VCaP (cell line): ENCODE measurements around the gene TPCN2.

Experiments
- H3K27ac ChIP-seq: fragments of 450-650 bp; 2 replicates; pipeline ENCODE4 v1.5.1; 2017
- TF ChIP-seq, protein P1 (sequence below): fragments of 450-650 bp; conservative IDR thresholded peaks from 2 replicates; pipeline ENCODE4 v1.5.1; 2017; ENCODE audit warnings: mild to moderate bottlenecking, moderate library complexity

The TPCN2 gene

DNA sequence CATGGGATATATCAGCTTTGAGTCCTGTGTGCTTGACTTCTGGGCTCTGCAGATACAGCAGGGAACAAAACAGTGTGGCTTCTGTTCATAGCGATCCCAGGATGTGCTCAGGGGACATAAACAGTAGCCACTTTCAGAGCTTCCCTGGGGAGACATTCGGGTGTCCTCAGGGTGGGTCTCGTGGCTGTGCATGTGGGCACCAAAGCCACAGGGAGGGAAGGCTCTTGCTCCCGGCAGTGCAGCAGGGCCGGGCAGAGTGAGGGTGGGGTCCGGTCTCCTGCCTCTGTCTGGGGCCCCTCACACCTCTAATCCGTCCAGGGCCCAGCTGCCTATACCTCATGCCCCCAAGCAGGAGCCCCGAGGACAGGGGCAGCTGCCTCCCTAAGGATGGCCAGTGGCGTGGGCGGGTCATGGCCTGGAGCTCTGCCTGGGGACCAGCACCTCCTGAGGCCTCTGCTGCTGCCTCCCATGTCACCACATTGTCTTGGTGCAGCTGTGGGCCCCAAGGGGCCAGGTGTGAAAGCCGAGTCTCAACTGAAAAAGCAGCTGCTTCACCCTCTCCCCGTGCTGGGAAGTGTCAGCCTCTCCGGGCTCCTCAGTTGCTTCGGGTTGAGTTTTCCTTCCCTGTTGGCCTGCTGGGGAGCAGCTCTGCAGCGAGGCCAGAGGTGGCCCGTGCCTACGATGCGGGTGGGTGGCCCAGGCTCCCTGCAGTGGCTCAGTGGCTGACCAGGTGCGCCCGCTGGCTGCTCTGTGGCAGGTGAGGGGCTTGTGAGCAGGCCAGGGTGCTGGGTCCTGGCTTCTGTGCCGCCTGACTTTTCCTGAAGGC, 3.8 kb downstream of the TPCN2 start:
- H3K27ac ChIP-seq, result no peak overlapping the region; the same call in 1 of the 2 replicates
- TF ChIP-seq, protein P1, sequence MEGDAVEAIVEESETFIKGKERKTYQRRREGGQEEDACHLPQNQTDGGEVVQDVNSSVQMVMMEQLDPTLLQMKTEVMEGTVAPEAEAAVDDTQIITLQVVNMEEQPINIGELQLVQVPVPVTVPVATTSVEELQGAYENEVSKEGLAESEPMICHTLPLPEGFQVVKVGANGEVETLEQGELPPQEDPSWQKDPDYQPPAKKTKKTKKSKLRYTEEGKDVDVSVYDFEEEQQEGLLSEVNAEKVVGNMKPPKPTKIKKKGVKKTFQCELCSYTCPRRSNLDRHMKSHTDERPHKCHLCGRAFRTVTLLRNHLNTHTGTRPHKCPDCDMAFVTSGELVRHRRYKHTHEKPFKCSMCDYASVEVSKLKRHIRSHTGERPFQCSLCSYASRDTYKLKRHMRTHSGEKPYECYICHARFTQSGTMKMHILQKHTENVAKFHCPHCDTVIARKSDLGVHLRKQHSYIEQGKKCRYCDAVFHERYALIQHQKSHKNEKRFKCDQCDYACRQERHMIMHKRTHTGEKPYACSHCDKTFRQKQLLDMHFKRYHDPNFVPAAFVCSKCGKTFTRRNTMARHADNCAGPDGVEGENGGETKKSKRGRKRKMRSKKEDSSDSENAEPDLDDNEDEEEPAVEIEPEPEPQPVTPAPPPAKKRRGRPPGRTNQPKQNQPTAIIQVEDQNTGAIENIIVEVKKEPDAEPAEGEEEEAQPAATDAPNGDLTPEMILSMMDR, result no peak

DNA sequence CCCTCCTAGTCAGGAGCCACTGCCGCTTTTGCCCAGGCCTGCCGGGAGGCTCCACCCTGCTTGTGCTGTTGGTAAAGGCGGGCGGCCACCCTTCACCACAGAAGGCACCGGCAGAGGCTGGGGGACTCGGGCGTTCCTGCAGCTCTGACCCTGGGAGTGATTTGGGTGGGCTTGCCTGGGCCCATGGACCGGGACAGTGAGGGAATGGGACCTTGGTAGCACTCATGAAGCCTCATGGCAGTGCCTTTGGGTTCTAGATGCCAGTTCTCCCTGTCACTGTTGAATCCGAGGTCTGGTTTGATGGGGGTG, 4.4 kb downstream of the TPCN2 start:
- H3K27ac ChIP-seq, result no peak overlapping the region
- TF ChIP-seq, protein P1, result no peak

DNA sequence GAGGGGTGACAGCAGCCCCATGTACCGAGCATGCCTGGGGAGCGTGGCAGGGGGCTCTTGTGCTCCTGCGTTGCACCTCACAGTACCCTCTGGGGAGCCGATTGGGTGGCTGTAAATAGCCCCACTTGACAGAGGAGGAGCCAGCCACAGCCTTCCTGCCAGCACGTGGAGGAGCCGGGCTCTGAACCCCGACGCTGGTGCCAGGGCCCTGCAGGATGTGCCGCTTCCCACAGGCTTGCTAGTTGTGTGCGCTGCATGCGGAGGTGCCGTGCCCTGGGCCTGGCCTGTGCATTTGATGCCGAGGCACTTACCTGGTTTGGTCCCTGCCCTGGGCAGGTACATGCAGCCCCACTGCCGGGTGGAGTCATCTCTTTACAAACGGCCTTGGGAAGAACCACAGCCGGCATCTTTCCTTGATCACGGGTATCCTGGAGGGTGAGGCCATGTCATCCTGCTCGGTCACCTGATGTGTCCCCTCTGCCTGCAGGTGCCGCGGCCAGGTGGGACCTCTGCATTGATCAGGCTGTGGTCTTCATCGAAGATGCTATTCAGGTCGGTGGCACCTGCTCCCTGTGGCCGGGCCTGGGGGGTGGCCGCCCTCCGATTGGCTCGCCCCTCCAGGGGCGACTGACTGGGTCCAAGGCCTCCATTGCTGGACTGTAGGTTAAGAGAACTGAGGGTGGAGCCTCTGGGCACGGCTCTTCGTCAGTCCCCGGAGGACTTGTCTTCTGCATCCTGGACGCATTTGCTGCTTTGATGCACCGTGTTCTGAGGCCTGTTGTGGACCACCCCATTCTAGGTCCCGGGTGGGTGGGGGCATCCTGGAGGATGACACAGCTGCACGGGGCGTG, 5.0 kb downstream of the TPCN2 start:
- TF ChIP-seq, protein P1, result no peak
- no peak overlapping the region for H3K27ac ChIP-seq

DNA sequence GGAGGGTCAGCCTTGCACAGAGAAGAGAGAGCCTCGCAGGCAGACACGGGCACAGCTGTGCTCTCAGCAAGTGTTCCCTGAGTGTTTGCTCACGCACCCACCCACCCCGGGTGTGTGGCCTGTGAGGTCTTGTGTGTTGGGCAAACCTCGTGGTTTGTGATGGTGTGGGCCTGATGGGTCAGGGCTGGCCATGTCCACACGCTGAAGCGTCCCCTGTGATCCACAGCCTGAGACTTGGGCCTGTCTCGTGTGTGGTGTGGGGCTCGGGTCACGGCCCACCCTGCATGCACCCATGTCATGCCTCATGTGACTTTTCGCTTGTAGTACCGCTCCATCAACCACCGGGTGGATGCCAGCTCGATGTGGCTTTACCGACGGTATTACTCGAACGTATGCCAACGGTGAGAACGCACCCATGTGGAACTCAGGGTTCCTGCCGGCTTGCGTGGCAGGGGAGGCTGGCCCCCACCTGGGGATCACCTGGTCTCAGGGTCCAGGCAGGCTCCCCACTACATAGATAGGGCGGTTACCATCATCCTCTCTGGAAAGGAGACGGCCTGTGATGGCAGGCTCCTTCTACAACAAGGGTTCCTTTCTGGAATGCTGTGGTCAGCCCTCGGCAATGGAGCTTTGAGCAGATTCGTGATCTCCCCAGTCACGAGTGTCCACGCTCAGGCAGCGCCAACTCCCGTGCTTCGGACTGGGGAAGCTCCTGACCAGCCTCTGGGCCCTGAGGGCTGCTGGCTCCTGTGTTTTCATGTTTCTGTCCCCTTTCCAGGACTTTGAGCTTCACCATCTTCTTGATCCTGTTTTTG, 5.9 kb downstream of the TPCN2 start:
- no peak overlapping the region for H3K27ac ChIP-seq
- TF ChIP-seq, protein P1, result no peak

DNA sequence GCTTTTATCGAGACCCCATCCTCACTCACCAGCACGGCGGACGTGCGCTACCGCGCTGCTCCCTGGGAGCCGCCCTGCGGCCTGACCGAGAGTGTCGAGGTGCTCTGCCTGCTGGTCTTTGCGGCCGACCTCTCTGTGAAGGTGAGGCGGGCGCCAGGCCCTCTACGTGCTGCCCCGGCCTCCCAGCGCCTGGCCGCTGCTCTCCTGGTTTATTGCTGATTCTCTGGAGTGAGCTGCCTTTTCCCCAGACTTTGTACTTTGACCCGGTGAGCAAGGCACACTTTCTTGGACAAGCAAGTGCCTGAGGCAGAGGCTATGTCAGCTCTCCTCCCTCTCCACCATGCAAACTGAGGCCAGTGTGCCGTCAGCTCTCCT, 6.5 kb downstream of the TPCN2 start:
- TF ChIP-seq, protein P1, result no peak
- no peak overlapping the region for H3K27ac ChIP-seq

DNA sequence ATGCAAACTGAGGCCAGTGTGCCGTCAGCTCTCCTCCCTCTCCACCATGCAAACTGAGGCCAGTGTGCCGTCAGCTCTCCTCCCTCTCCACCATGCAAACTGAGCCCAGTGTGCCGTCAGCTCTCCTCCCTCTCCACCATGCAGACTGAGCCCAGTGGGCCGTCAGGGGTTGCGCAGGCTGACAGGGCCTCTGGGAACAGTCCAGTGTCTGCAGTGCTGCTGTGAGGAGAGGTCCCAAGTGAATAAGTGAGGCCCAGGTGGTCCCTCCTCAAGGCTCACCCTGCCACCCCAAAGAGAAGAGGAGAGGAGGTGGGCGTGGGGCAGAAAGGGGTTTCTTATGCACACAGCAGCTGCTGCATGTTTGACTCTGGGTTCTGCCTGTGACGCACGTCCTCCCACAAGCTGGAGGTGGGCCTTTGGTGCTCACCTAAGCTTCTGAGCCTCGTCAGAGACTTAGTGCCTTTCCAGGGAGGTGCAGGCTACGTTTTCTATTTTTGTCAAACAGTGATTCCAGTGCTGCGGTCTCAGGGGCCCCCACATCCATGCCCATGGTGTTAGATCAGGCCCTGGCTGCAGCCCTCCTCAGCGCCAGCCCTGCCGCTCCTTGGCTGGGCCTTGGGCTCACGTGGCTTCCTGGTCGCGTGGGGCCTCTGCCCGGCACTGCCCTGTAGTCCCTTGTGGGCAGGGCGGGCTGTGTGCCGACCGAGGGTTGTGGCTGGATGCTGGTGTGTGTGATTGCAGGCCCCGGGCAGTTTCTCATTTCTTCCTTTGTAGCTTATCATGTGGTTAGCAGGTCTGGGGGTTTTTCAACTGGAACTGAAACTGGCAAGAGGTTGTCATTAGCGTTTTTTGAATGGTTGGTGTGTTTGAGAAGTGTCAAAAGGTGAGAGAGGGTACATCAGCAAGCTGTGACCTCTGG, 7.1 kb downstream of the TPCN2 start:
- no peak overlapping the region for H3K27ac ChIP-seq
- TF ChIP-seq, protein P1, result no peak
